MM.1S (cell line): ENCODE data around the gene SMPD4.
"Not testable (repeated sequence)": the region's sequence is repeated elsewhere in the genome, so short reads cannot be mapped to it uniquely, and the experiment has no call there.

Source experiments
- EZH2 ChIP-seq: fragments of 300-600 bp; sonication (generic); optimal IDR thresholded peaks from 2 replicates; pipeline ENCODE3; 2017; ENCODE audit warnings: low read depth, mild to moderate bottlenecking, antibody characterized with exemption, low read length, mixed read lengths
- TF ChIP-seq, protein P1 (sequence below): fragments of 300-600 bp; sonication (generic); IDR thresholded peaks from 2 replicates; pipeline ENCODE4 v1.5.1; 2016; ENCODE audit warnings: antibody characterized with exemption, low read length, mixed read lengths

DNA sequence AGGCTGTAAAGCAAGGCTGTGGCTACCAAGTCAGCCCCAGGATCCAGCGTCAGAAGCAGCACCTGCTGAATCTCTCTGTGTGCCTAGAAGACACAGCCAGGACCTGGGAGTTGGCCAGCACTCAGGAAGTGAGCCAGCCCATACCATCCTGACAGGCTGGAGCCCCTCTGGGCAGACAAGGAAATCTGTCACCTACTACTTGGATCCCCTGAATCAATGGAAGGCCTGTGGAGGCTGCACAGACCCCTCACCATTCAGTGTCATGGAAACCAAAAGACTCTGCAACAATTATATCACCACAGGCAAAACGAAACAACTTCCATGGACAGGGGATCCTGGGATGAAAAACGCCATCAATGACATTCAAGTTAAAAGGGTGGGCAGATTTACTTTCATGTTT lies 14.8 kb downstream of the SMPD4 start:
- TF ChIP-seq, protein P1, sequence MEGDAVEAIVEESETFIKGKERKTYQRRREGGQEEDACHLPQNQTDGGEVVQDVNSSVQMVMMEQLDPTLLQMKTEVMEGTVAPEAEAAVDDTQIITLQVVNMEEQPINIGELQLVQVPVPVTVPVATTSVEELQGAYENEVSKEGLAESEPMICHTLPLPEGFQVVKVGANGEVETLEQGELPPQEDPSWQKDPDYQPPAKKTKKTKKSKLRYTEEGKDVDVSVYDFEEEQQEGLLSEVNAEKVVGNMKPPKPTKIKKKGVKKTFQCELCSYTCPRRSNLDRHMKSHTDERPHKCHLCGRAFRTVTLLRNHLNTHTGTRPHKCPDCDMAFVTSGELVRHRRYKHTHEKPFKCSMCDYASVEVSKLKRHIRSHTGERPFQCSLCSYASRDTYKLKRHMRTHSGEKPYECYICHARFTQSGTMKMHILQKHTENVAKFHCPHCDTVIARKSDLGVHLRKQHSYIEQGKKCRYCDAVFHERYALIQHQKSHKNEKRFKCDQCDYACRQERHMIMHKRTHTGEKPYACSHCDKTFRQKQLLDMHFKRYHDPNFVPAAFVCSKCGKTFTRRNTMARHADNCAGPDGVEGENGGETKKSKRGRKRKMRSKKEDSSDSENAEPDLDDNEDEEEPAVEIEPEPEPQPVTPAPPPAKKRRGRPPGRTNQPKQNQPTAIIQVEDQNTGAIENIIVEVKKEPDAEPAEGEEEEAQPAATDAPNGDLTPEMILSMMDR: not testable (repeated sequence)
- not testable (repeated sequence) for TF ChIP-seq EZH2
